Measurements from ENCODE around the gene BEGAIN. TPM values are rescaled to one million over a fixed set of nuclear protein-coding genes. Genes with fewer than 3 reads are reported as not detected.

The BEGAIN gene
- total RNA-seq, 1 donor from 2014 or later, result 0.54 TPM

- no peaks in the 10 kb centered on the region for H3K79me2 ChIP-seq (ENCODE audit: insufficient read depth, low read length)
- H4K20me1 ChIP-seq (ENCODE audit: insufficient read depth, low read length), result peaks cover 6% of the 10 kb centered on the region
- no peaks in the 10 kb centered on the region for H3K36me3 ChIP-seq (ENCODE audit: insufficient read depth, low read length)
- no peak overlapping the region for H3K4me2 ChIP-seq (ENCODE audit: low read length)
- Mint-ChIP-seq H3K4me1 (ENCODE audit: low read depth, unreplicated experiment) (peaks cover 5% of the 10 kb centered on the region), H3K9me3 (ENCODE audit: unreplicated experiment) (peaks cover 1% of the 10 kb centered on the region), H3K36me3 (ENCODE audit: low read depth, unreplicated experiment) (no peaks in the 10 kb centered on the region), H3K4me3 (ENCODE audit: unreplicated experiment) (no peak overlapping the region), H3K27ac (ENCODE audit: unreplicated experiment) (no peak overlapping the region), H3K27me3 (ENCODE audit: low read depth, unreplicated experiment) (peaks cover 44% of the 10 kb centered on the region)
- no peak overlapping the region for H2AFZ ChIP-seq (ENCODE audit: low read depth, low read length)
- H3K4me3 ChIP-seq (ENCODE audit: insufficient read depth, low read depth, low read length), result no peak overlapping the region
- no peaks in the 10 kb centered on the region for H3K9me3 ChIP-seq (ENCODE audit: insufficient read depth, low read depth, low read length)
- no peak overlapping the region for H3K27ac ChIP-seq (ENCODE audit: low read depth, low read length)
- no peak overlapping the region for H3K9ac ChIP-seq (ENCODE audit: low read length)
- no peak for FAIRE-seq
- no peaks in the 10 kb centered on the region for H3K4me1 ChIP-seq (ENCODE audit: insufficient read depth, low read length)
- DNase-seq (ENCODE audit: low read depth), result no peak
- no peaks in the 10 kb centered on the region for H3K27me3 ChIP-seq (ENCODE audit: insufficient read depth, low read length)
- TF ChIP-seq EZH2 (IDR thresholded peaks at IDR 0.05; ENCODE audit: insufficient read depth, low read length) (no peak), CTCF (IDR thresholded peaks at IDR 0.05; ENCODE audit: insufficient read depth, low read depth, low read length) (no peak)
These were observed 30.2 kb downstream of the BEGAIN start for GRCh38 chr14:100556936-100557505.

DNA sequence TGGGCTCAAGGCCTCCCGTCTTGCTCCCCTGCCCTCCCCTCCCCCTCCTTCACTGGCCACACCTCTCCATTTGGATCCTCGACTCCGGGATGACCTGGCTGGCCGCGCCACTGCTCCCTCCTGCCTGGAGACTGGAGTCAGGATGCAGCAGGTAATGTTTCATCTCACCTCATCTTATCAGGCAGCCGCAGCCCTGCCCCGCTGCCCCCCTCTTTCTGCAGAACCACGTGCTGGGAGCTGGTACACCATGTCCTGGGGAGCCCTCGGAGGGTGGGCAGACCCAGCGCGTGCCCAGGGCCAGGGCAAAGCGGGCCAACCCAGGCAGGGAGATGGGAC is 31.1 kb downstream of the BEGAIN start:
- FAIRE-seq, result no peak
- no peaks in the 10 kb centered on the region for H3K4me1 ChIP-seq (ENCODE audit: insufficient read depth, low read length)

More for the DNA sequence above, 31.1 kb downstream of the BEGAIN start:
- H3K27me3 ChIP-seq (ENCODE audit: insufficient read depth, low read length), result no peaks in the 10 kb centered on the region
- Mint-ChIP-seq H3K36me3 (ENCODE audit: low read depth, unreplicated experiment) (no peaks in the 10 kb centered on the region), H3K4me1 (ENCODE audit: low read depth, unreplicated experiment) (peaks cover 5% of the 10 kb centered on the region), H3K27me3 (ENCODE audit: low read depth, unreplicated experiment) (peaks cover 49% of the 10 kb centered on the region), H3K4me3 (ENCODE audit: unreplicated experiment) (no peak overlapping the region), H3K27ac (ENCODE audit: unreplicated experiment) (no peak overlapping the region), H3K9me3 (ENCODE audit: unreplicated experiment) (peaks cover 1% of the 10 kb centered on the region)
- H3K9ac ChIP-seq (ENCODE audit: low read length), result no peak overlapping the region
- H3K79me2 ChIP-seq (ENCODE audit: insufficient read depth, low read length), result no peaks in the 10 kb centered on the region
- no peak overlapping the region for H3K4me3 ChIP-seq (ENCODE audit: insufficient read depth, low read depth, low read length)
- H3K27ac ChIP-seq (ENCODE audit: low read depth, low read length), result no peak overlapping the region
- H3K4me2 ChIP-seq (ENCODE audit: low read length), result no peak overlapping the region
- no peak for TF ChIP-seq CTCF (IDR thresholded peaks at IDR 0.05; ENCODE audit: insufficient read depth, low read depth, low read length)
- no peak for TF ChIP-seq EZH2 (IDR thresholded peaks at IDR 0.05; ENCODE audit: insufficient read depth, low read length)
- no peak for DNase-seq (ENCODE audit: low read depth)
- H2AFZ ChIP-seq (ENCODE audit: low read depth, low read length), result no peak overlapping the region
- no peaks in the 10 kb centered on the region for H3K36me3 ChIP-seq (ENCODE audit: insufficient read depth, low read length)
- peaks cover 3% of the 10 kb centered on the region for H4K20me1 ChIP-seq (ENCODE audit: insufficient read depth, low read length)
- H3K9me3 ChIP-seq (ENCODE audit: insufficient read depth, low read depth, low read length), result no peaks in the 10 kb centered on the region

Measured in astrocyte (in vitro differentiated cells and primary cell).